PC-3 (cell line): ENCODE measurements around the gene ATP2B2.

Source experiments
- EZH2phosphoT487 ChIP-seq: fragments of 300-600 bp; sonication (generic); IDR thresholded peaks from 2 replicates; pipeline ENCODE4 v1.6.1; 2018; ENCODE audit warnings: mild to moderate bottlenecking, antibody characterized with exemption, low read length, borderline replicate concordance
- TF ChIP-seq, protein P1 (sequence below): fragments of 300-600 bp; sonication (generic); conservative IDR thresholded peaks from 2 replicates; pipeline ENCODE4 v1.5.1; 2017; ENCODE audit warnings: antibody characterized with exemption, low read depth, mild to moderate bottlenecking, low read length

DNA sequence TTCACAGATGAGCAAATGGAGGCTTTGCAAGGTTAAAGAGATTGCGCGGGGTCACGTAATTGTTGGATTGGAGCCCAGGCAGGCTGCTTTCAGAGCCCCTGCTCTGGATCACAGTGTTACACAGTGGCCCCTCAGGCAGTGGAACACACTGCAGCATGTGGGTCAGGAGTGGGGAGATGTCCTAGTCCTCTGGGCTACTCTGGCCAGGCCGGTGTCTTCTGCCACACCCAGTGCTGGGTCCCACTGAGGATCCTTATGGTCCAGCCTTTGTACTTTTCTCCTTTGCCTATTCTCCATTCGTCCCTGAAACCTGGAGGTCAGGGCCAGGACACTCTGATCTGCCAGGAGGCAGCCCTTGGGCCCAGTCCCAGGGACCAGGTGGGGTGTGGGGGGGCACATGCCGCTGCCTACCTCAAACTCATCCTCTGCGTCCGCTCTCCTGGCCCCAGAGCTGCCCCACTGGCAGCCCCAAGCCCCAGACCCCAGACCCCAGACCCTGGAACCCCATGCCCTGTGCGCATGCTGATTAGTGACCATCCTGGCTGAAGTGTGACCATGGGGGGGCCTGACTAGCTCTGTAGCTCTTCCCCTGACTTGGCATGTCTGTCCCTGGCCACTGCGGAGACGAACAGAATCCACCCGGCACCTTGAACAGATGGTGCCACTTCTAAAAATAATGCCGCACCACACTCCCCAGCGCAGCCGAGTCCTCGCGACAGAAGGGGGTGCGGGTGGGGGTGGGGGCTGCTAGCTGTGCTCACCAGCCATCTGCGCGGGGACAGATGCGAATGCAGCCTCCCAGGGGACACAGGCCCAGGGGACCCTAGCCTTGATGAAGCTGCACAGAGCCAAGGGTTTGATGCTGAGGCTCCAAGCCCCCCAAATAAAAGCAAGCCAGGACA lies 41.6 kb downstream of the ATP2B2 start:
- TF ChIP-seq, protein P1, sequence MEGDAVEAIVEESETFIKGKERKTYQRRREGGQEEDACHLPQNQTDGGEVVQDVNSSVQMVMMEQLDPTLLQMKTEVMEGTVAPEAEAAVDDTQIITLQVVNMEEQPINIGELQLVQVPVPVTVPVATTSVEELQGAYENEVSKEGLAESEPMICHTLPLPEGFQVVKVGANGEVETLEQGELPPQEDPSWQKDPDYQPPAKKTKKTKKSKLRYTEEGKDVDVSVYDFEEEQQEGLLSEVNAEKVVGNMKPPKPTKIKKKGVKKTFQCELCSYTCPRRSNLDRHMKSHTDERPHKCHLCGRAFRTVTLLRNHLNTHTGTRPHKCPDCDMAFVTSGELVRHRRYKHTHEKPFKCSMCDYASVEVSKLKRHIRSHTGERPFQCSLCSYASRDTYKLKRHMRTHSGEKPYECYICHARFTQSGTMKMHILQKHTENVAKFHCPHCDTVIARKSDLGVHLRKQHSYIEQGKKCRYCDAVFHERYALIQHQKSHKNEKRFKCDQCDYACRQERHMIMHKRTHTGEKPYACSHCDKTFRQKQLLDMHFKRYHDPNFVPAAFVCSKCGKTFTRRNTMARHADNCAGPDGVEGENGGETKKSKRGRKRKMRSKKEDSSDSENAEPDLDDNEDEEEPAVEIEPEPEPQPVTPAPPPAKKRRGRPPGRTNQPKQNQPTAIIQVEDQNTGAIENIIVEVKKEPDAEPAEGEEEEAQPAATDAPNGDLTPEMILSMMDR, result no peak
- TF ChIP-seq EZH2phosphoT487, result no peak
